HG03097 (cell line): ENCODE data around the gene LHFPL6.

Experiments used
- ATAC-seq: cut with Tn5 transposase; IDR thresholded peaks from one replicate; pipeline ENCODE4 v1.9.1; 2021; ENCODE audit not compliant: unreplicated experiment, low FRiP score

Gene LHFPL6

GRCh38 chr13:39557285-39557955, 45.6 kb downstream of the LHFPL6 start:
- ATAC-seq, result no peak

GRCh38 chr13:39556866-39557265, 46.1 kb downstream of the LHFPL6 start:
- no peak for ATAC-seq

DNA sequence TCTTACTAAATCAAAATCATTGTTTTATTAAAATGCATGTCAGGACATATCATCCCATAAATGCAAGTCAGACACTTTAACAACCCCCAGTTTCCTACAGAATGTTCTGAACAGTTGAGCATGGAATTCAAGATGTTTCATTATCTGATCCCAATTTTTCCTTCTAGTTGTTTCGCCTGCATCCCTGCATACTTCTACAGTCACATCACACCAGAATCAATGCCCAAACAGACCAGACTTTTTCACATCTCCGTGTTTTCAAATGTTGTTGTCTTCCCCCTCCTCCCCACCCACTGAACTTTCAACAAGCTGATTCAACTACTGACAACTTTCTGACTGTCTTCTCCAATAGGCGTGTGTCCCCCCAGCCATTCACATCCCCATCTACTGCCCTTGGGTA, 48.6 kb downstream of the LHFPL6 start:
- no peak for ATAC-seq

DNA sequence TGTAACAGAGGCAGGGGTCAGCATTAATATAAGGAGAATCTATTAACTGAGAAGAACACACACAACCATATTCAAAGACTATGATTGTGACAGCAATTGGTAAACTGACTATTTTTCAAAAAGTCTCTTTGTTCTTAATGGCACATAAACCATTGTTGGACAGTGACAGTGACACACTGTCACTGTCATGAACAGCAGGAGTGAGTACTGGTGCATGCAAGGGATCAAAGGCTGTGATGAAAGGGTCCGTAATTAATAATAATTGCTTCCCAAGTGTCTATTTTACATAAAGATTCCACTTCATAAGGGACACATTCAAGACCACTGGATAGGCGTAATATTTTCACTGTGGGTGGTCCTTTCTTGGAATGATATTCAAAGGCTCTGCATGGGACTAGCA, 50.7 kb downstream of the LHFPL6 start:
- no peak for ATAC-seq

DNA sequence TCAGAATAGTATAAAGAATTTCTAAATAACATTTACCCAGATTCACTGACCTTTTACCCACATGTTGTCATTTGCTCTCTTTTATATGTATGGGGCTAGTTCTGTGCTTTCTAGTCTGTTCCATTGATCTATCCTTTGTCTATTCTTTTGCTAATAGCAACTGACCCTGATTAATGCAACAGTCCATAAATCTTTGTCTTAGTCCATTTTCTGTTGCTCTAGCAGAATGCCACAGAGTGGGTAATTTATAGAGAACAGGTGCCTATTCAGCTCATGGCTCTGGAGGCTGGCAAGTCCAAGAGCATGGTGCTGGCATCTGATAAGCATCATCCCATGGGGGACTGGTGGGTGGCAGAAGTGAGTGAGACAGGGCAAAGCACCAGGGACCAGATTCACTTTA, 52.1 kb downstream of the LHFPL6 start:
- no peak for ATAC-seq

DNA sequence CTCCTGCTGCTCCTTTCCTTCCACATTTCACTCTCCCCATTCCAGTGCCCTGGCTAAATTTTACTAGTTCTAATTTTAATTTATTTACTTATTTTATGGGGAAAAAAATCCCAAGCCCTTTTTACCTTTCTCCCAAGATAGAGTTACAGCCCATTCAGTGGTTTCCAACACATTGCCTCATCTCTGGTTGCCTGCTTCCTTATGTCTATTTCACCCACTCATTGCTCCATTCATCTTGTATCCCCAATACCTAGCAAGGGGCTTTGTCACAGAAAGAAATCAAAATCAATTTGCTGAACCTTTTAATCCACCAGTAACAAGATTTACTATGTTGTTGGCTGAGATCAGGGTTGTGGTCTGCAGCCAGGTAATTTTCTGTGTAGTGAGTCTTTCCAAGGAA, 55.9 kb downstream of the LHFPL6 start:
- no peak for ATAC-seq

DNA sequence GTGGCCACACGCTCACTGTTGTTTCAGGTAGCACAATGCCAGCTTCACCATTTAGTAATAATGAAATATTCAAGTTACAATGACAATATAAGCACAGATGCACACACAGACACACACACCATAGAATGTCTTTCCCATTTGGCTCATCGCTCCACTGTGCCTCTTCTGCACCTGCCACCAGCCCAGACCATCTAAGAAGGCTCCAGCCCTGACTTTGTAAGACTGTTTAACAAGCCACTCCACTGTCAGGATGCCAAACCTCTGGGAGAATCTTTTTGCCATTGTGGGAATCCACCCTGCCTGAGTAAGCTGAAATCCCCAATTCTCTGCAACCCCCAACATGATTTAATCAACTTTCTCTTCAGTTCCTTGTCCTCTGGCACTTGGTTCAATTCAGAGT, 60.6 kb downstream of the LHFPL6 start:
- no peak for ATAC-seq

DNA sequence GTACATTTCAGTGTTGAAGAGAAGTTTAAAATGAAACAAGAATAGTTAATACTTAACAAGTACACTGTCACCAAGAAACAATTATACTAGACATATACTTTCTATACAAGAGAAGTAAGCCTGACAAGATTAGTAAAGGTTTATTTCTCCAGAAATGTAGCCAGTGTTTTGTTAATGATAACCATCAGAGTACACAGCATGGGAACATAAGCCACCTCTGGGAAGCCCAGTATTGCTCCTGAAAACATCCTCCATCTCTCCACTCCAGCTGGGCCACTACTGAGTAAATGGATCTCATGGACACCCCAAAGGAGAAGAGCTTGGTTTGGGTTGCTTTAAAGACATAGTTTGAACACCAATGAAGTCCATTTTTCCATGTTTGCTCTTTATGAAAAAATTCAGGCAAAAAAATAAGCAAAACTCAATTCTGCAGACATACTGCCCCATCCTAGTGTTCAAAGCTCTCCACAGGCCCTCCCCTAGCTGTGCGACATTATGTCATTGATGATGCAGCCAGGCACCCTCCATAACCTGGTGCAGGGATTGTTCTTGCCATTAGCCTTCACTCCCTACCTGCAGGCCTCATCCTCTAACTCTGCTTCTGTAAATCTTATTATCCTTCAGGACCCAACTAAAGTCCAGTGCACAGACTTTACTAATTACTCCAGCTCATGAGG, 61.9 kb downstream of the LHFPL6 start:
- ATAC-seq, result no peak

DNA sequence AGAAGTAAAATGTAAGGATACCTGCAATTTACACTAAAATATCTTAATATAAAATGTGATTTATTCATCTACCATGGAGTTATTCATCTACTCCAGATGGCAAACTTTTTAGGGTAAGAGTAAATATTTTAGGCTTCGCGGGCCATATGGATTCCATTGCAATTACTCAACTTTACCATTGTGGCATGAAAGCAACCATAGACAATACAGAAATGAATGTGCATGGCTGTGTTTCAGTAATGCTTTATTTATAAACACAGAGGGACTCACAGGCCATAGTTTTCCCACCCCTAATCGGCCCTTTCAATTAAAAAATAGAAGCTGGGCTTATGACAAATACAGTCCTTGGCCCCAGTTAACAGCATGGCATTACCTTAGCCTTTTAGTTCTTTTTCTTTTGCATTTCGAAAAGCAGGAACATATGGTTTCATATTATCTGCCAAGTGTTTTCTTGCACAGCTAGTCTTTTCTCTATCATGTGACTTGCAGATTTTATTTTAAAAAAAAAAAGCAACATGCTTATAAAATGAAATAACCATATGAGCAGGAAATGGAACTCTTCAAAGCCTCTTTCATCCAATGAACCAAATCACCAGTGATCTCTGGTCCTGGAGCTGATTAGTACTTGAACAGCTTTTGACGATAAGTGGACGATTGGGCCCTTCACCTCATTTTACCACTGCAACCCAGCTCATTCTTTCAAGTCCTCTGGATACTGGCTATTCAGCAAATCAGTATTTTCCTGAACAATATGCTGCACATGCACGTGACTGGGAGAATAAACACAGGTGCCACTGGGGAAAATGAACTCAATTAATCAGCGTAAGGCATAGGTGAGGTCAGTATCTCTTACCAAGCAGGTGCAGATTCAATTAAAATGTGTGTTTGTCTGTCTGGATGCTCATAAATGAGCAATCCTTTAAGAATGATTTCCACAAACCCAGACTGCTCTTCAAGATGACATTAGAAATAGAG, 63.9 kb downstream of the LHFPL6 start:
- ATAC-seq, result no peak

DNA sequence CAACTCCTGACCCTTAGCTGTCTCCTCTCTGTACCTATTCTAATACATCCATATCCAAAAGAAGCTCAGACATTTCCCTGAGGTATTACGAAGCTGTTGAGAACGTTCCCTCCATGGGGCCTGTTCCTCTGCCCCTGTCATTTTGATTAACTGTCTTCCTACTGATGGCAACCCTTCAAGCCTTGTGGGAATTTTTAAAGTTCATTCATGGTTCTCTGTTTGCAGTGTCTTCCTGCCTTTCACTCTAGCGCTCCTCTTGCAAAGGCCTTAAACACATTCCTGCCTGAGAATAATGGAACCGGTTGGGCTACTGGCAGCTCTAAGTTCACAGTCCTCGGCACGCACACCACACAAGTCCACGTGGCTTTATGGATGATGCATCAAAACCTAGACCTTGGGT, 66.1 kb downstream of the LHFPL6 start:
- ATAC-seq, result no peak

GRCh38 chr13:39536274-39536673, 66.7 kb downstream of the LHFPL6 start:
- no peak for ATAC-seq

DNA sequence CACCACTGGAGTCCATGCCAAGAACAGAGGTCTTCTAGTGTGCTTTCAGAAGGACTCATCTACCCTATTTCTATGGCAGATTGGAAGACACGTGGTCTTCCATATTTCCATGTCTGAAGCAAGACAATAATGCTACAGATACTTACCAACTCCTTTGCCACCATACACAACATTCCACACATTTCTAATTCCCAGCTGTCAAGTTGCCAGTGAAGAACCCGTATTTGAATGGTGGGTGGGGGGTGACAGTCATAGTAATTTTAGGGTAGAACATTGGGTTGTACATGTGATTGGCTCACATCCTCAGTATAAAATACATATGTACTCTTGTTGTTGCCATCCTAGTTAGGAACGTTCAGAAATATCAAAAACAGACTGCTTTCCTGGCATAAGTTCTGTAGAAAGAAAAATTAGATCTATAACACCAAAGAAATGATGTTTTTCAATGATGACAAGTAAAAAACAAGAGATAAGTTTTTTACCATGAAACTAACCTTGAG, 69.3 kb downstream of the LHFPL6 start:
- ATAC-seq, result no peak

DNA sequence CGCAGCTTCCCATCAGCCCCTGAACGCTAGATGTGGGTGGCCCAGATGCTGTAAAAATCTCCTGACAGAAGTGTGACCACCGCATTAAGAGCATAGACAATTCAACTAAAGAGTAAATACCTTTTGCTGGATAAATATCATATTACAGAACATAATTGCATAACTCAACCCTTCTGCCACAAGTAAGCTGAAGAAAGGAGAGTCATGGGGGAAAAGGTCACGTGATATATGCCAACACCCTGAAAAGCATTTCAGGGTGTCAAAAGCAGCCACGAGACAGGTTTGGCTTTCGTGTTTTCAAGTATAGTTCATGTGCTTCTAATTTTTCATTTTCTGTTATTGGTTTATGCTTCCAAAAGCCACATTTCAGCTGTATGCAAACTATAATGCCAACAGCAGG, 71.3 kb downstream of the LHFPL6 start:
- no peak for ATAC-seq

DNA sequence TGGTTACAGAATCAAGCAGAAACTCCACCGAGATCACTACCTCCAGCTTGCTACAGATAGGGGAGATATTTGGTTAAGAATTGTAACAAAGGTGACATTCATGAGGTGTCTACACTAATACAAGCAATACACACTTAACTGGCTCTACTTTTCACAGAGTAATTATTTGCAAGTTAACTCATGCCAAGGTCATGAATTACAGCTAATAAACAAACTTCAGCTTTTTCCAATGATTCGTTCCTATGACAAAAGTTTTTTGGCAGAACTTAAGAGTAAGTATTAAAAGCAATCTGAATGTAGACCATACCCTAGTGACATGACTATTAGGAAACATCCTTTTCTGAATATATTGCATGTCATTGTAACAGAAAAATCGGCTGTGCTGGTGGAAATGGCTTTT, 72.1 kb downstream of the LHFPL6 start:
- ATAC-seq, result no peak

DNA sequence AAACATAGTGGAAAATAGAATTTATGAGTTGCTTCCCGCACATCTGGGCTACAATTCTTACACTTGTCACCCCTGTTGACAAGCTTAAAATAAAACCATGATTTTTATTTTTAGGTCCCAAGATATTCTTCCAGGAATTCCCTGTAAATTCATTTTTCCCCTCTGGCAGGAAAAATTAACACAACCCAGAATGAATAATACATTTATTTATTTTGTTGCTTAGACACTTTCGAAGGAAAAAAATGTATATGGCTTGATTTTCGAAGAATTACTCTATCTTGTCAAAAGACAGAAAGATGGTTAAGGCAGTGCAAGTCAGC, 74.4 kb downstream of the LHFPL6 start:
- ATAC-seq, result no peak

GRCh38 chr13:39527961-39528660, 74.9 kb downstream of the LHFPL6 start:
- no peak for ATAC-seq

DNA sequence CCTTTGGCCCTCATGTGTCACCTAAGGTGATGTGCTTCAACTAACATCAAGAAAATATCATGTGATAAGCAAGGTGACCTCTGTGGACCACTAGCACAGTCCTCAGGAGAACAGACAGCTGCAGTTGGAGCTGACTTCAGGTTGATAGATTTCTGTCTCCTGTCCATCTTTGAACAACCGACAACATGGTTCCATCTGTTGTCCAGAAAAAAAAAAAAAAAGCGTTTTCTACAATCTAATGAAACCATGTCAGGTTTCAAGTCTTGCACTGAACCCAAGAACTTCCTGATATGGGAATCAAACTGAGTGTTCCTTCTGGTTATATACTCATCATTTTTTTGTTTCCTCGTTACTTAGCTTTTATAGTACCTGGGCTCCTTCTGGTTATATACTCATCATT, 75.7 kb downstream of the LHFPL6 start:
- ATAC-seq, result no peak

- ATAC-seq, result no peak
These were observed 76.5 kb downstream of the LHFPL6 start for GRCh38 chr13:39526499-39526898.

DNA sequence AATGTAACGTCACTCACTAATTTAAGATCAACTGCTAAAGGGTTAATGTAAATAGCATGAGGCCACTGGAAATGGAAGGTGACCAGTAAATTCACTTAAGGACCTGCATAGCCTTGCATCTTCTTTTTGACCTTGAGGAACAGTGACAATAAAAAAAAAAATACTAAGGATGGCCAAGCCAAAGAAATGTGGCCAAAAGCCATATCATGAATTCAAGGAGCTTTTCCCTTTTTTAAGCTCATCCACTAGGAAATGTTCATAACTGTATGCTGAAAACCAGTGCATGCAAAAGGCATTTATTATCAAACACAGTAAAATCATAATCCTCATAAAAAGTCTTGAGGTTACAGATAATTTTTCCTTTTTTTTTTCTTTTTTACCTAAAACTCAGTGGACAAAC, 77.5 kb downstream of the LHFPL6 start:
- ATAC-seq, result no peak

GRCh38 chr13:39524795-39525194, 78.2 kb downstream of the LHFPL6 start:
- no peak for ATAC-seq

DNA sequence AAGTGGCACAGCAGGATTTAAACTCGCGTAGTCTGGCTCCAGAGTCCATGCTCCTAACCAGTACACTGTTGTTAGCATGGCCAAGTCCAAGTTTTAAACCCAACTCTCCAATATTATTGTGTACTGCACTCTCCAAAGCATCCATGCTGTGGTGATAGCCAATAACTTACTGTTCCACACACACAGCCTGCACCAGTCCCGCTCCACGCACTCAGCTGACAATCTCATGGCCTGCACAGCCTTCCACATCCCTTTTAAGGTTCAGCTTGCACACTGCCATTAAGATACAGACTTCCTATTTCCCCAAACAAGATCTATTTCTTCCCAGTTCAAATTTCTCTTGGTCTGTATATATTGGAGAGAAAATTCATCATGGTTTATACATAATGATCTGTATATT, 80.7 kb downstream of the LHFPL6 start:
- ATAC-seq, result no peak
